GM19099 (cell line): ENCODE measurements around the gene PTPMT1.

Source experiments
- POLR2A ChIP-seq: IDR thresholded peaks from 3 replicates; pipeline ENCODE4 v1.6.1; 2011; ENCODE audit warnings: low read depth; ENCODE audit not compliant: insufficient read length; ENCODE audit errors: extremely low read depth

The PTPMT1 gene

GRCh38 chr11:47565340-47566148 is at the start of gene PTPMT1:
TSS of gene PTPMT1 (plus strand) at chr11:47565599. CDS start at chr11:47565623, 24 bp downstream.
- TF ChIP-seq POLR2A: peak; percentile 95

GRCh38 chr11:47516155-47516554 is 49.2 kb upstream of the PTPMT1 start:
- TF ChIP-seq POLR2A: no peak

GRCh38 chr11:47516984-47517853 is 48.2 kb upstream of the PTPMT1 start:
- no peak for TF ChIP-seq POLR2A

GRCh38 chr11:47518212-47518964 is 47.0 kb upstream of the PTPMT1 start:
- TF ChIP-seq POLR2A: no peak

- TF ChIP-seq POLR2A: no peak
Observed at GRCh38 chr11:47523490-47524225, 41.7 kb upstream of the PTPMT1 start.

- no peak for TF ChIP-seq POLR2A
Observed at GRCh38 chr11:47524291-47524874, 41.0 kb upstream of the PTPMT1 start.

GRCh38 chr11:47527186-47527585 is 38.2 kb upstream of the PTPMT1 start:
- no peak for TF ChIP-seq POLR2A

GRCh38 chr11:47529951-47530350 is 35.4 kb upstream of the PTPMT1 start:
- no peak for TF ChIP-seq POLR2A

- no peak for TF ChIP-seq POLR2A
Observed at GRCh38 chr11:47531666-47532065, 33.7 kb upstream of the PTPMT1 start.

- TF ChIP-seq POLR2A: no peak
Observed at GRCh38 chr11:47532597-47533213, 32.7 kb upstream of the PTPMT1 start.

GRCh38 chr11:47533690-47534151 is 31.7 kb upstream of the PTPMT1 start:
- no peak for TF ChIP-seq POLR2A

- no peak for TF ChIP-seq POLR2A
Observed at GRCh38 chr11:47534704-47535251, 30.6 kb upstream of the PTPMT1 start.

GRCh38 chr11:47536915-47537314 is 28.5 kb upstream of the PTPMT1 start:
- no peak for TF ChIP-seq POLR2A
